ENCODE data around the gene GRB10. TPM values are rescaled to one million over a fixed set of nuclear protein-coding genes. Genes with fewer than 3 reads are reported as not detected.

The GRB10 gene
- total RNA-seq, 2 experiments from 2014 or later, result 4.4 TPM

- Mint-ChIP-seq H3K9me3 (no peaks in the 10 kb centered on the region), H3K27ac (no peak overlapping the region), H3K4me3 (no peak overlapping the region), H3K36me3 (ENCODE audit: low read depth) (no peaks in the 10 kb centered on the region), H3K27me3 (no peaks in the 10 kb centered on the region), H3K4me1 (peaks cover 6% of the 10 kb centered on the region)
- CTCF ChIA-PET, result no interaction called here
- DNase-seq, result no peak
- POLR2A ChIA-PET, result no interaction called here
Measured at GRCh38 chr7:50713123-50713965, 69.4 kb downstream of the GRB10 start.

- ChIA-PET CTCF (interaction anchor here (0.8 to 1.2 kb wide), 2 partner anchors 12 to 296 kb away, joined by 3 to 4 read pairs; no protein-coding TSS in a partner anchor), POLR2A (no interaction called here)
- Mint-ChIP-seq H3K36me3 (ENCODE audit: low read depth) (no peaks in the 10 kb centered on the region), H3K27me3 (no peaks in the 10 kb centered on the region), H3K9me3 (no peaks in the 10 kb centered on the region), H3K4me1 (peaks cover 6% of the 10 kb centered on the region), H3K27ac (no peak overlapping the region), H3K4me3 (no peak overlapping the region)
- DNase-seq, result no peak
Measured at GRCh38 chr7:50712252-50713122, 70.2 kb downstream of the GRB10 start.

GRCh38 chr7:50711271-50712175 lies 71.2 kb downstream of the GRB10 start:
- ChIA-PET POLR2A (no interaction called here), CTCF (interaction anchor here (0.8 to 1.2 kb wide), 2 partner anchors 13 to 297 kb away, joined by 3 to 4 read pairs; no protein-coding TSS in a partner anchor)
- DNase-seq, result no peak
- no peaks in the 10 kb centered on the region for H3K36me3 Mint-ChIP-seq (ENCODE audit: low read depth)
- peaks cover 6% of the 10 kb centered on the region for H3K4me1 Mint-ChIP-seq
- no peaks in the 10 kb centered on the region for H3K27me3 Mint-ChIP-seq
- H3K4me3 Mint-ChIP-seq, result no peak overlapping the region
- H3K9me3 Mint-ChIP-seq, result no peaks in the 10 kb centered on the region
- H3K27ac Mint-ChIP-seq, result no peak overlapping the region

GRCh38 chr7:50710441-50711154 lies 72.1 kb downstream of the GRB10 start:
- DNase-seq, result no peak
- H3K36me3 Mint-ChIP-seq (ENCODE audit: low read depth), result no peaks in the 10 kb centered on the region
- peaks cover 6% of the 10 kb centered on the region for H3K4me1 Mint-ChIP-seq
- POLR2A ChIA-PET, result no interaction called here
- no peak overlapping the region for H3K4me3 Mint-ChIP-seq
- H3K27ac Mint-ChIP-seq, result no peak overlapping the region
- H3K9me3 Mint-ChIP-seq, result no peaks in the 10 kb centered on the region
- CTCF ChIA-PET, result no interaction called here
- H3K27me3 Mint-ChIP-seq, result no peaks in the 10 kb centered on the region

- no peak overlapping the region for H3K4me3 Mint-ChIP-seq
- POLR2A ChIA-PET, result no interaction called here
- CTCF ChIA-PET, result interaction anchor here (0.6 kb wide), 1 partner anchor 68 kb away, joined by 3 read pairs; no protein-coding TSS in a partner anchor
Measured at GRCh38 chr7:50709151-50709550, 73.5 kb downstream of the GRB10 start.

GRCh38 chr7:50707236-50708006 lies 75.3 kb downstream of the GRB10 start:
- H3K4me1 Mint-ChIP-seq, result no peaks in the 10 kb centered on the region

More at GRCh38 chr7:50709151-50709550, 73.5 kb downstream of the GRB10 start:
- no peak for DNase-seq
- no peak overlapping the region for H3K27ac Mint-ChIP-seq
- no peaks in the 10 kb centered on the region for H3K27me3 Mint-ChIP-seq
- H3K36me3 Mint-ChIP-seq (ENCODE audit: low read depth), result no peaks in the 10 kb centered on the region
- H3K9me3 Mint-ChIP-seq, result no peaks in the 10 kb centered on the region
- H3K4me1 Mint-ChIP-seq, result peaks cover 6% of the 10 kb centered on the region

GRCh38 chr7:50706469-50706937 lies 76.2 kb downstream of the GRB10 start:
- no peaks in the 10 kb centered on the region for H3K27me3 Mint-ChIP-seq
- no peak for DNase-seq
- no peak overlapping the region for H3K4me3 Mint-ChIP-seq
- no peak overlapping the region for H3K27ac Mint-ChIP-seq
- H3K36me3 Mint-ChIP-seq (ENCODE audit: low read depth), result no peaks in the 10 kb centered on the region
- ChIA-PET CTCF (interaction anchor here (1.1 to 1.2 kb wide), 2 partner anchors 16 to 30 kb away, joined by 3 to 4 read pairs; no protein-coding TSS in a partner anchor), POLR2A (no interaction called here)
- no peaks in the 10 kb centered on the region for H3K9me3 Mint-ChIP-seq
- H3K4me1 Mint-ChIP-seq, result no peaks in the 10 kb centered on the region

More at GRCh38 chr7:50707236-50708006, 75.3 kb downstream of the GRB10 start:
- Mint-ChIP-seq H3K27me3 (no peaks in the 10 kb centered on the region), H3K27ac (no peak overlapping the region), H3K4me3 (no peak overlapping the region), H3K36me3 (ENCODE audit: low read depth) (no peaks in the 10 kb centered on the region), H3K9me3 (no peaks in the 10 kb centered on the region)
- CTCF ChIA-PET, result interaction anchor here (1.2 kb wide), 1 partner anchor 15 kb away, joined by 4 read pairs; no protein-coding TSS in a partner anchor
- no peak for DNase-seq
- POLR2A ChIA-PET, result no interaction called here

GRCh38 chr7:50704844-50705243 lies 77.9 kb downstream of the GRB10 start:
- CTCF ChIA-PET, result interaction anchor here (0.7 to 0.9 kb wide), 2 partner anchors 11 to 25 kb away, joined by 3 read pairs; no protein-coding TSS in a partner anchor
- no peaks in the 10 kb centered on the region for H3K9me3 Mint-ChIP-seq

GRCh38 chr7:50703654-50704053 lies 79.0 kb downstream of the GRB10 start:
- no peak for DNase-seq
- ChIA-PET POLR2A (no interaction called here), CTCF (no interaction called here)
- no peaks in the 10 kb centered on the region for H3K27me3 Mint-ChIP-seq
- no peaks in the 10 kb centered on the region for H3K4me1 Mint-ChIP-seq
- H3K36me3 Mint-ChIP-seq (ENCODE audit: low read depth), result no peaks in the 10 kb centered on the region
- no peaks in the 10 kb centered on the region for H3K9me3 Mint-ChIP-seq
- H3K4me3 Mint-ChIP-seq, result no peak overlapping the region
- no peak overlapping the region for H3K27ac Mint-ChIP-seq

More at GRCh38 chr7:50704844-50705243, 77.9 kb downstream of the GRB10 start:
- Mint-ChIP-seq H3K27me3 (no peaks in the 10 kb centered on the region), H3K4me1 (no peaks in the 10 kb centered on the region), H3K27ac (no peak overlapping the region), H3K4me3 (no peak overlapping the region), H3K36me3 (ENCODE audit: low read depth) (no peaks in the 10 kb centered on the region)
- POLR2A ChIA-PET, result no interaction called here
- DNase-seq, result no peak

GRCh38 chr7:50699143-50699542 lies 83.6 kb downstream of the GRB10 start:
- peaks cover 4% of the 10 kb centered on the region for H3K4me1 Mint-ChIP-seq
- ChIA-PET CTCF (no interaction called here), POLR2A (no interaction called here)
- H3K27ac Mint-ChIP-seq, result no peak overlapping the region
- H3K9me3 Mint-ChIP-seq, result no peaks in the 10 kb centered on the region
- H3K4me3 Mint-ChIP-seq, result no peak overlapping the region
- no peaks in the 10 kb centered on the region for H3K27me3 Mint-ChIP-seq
- no peak for DNase-seq
- H3K36me3 Mint-ChIP-seq (ENCODE audit: low read depth), result no peaks in the 10 kb centered on the region

- no peak overlapping the region for H3K4me3 Mint-ChIP-seq
- H3K36me3 Mint-ChIP-seq (ENCODE audit: low read depth), result no peaks in the 10 kb centered on the region
- H3K4me1 Mint-ChIP-seq, result peaks cover 4% of the 10 kb centered on the region
- no peaks in the 10 kb centered on the region for H3K9me3 Mint-ChIP-seq
- DNase-seq, result no peak
- H3K27ac Mint-ChIP-seq, result no peak overlapping the region
- H3K27me3 Mint-ChIP-seq, result no peaks in the 10 kb centered on the region
- POLR2A ChIA-PET, result no interaction called here
- CTCF ChIA-PET, result interaction anchor here (1.2 kb wide), 1 partner anchor 17 kb away, joined by 5 read pairs; no protein-coding TSS in a partner anchor
Measured at GRCh38 chr7:50697748-50698147, 84.9 kb downstream of the GRB10 start.
